ENCODE data around the gene GALNT11. TPM values are rescaled to one million over a fixed set of nuclear protein-coding genes. Genes with fewer than 3 reads are reported as not detected.

Gene GALNT11
- polyA plus RNA-seq, 1 donor, result 30.1 TPM

GRCh38 chr7:152117356-152117755, 91.9 kb downstream of the GALNT11 start:
- DNase-seq (ENCODE audit: low read depth), result no peak

- DNase-seq (ENCODE audit: low read depth), result no peak
Observed at GRCh38 chr7:152120210-152120609, 94.7 kb downstream of the GALNT11 start.

GRCh38 chr7:152120776-152121175, 95.3 kb downstream of the GALNT11 start:
- no peak for DNase-seq (ENCODE audit: low read depth)

- DNase-seq (ENCODE audit: low read depth), result no peak
Observed at GRCh38 chr7:152121432-152121831, 96.0 kb downstream of the GALNT11 start.

GRCh38 chr7:152122540-152122939, 97.1 kb downstream of the GALNT11 start:
- DNase-seq (ENCODE audit: low read depth), result no peak

GRCh38 chr7:152126741-152127140, 101.3 kb downstream of the GALNT11 start:
- no peak for DNase-seq (ENCODE audit: low read depth)

- no peak for DNase-seq (ENCODE audit: low read depth)
Observed at GRCh38 chr7:152127229-152127628, 101.8 kb downstream of the GALNT11 start.

- no peak for DNase-seq (ENCODE audit: low read depth)
Observed at GRCh38 chr7:152128252-152128651, 102.8 kb downstream of the GALNT11 start.

GRCh38 chr7:152128741-152129461, 103.4 kb downstream of the GALNT11 start:
- DNase-seq (ENCODE audit: low read depth), result no peak

- no peak for DNase-seq (ENCODE audit: low read depth)
Observed at GRCh38 chr7:152129682-152130081, 104.2 kb downstream of the GALNT11 start.

GRCh38 chr7:152130658-152131590, 105.5 kb downstream of the GALNT11 start:
- DNase-seq (ENCODE audit: low read depth), result no peak

- no peak for DNase-seq (ENCODE audit: low read depth)
Observed at GRCh38 chr7:152131981-152132494, 106.6 kb downstream of the GALNT11 start.

GRCh38 chr7:152132812-152133211, 107.3 kb downstream of the GALNT11 start:
- no peak for DNase-seq (ENCODE audit: low read depth)

- no peak for DNase-seq (ENCODE audit: low read depth)
Observed at GRCh38 chr7:152133804-152134203, 108.3 kb downstream of the GALNT11 start.

GRCh38 chr7:152136686-152137085, 111.2 kb downstream of the GALNT11 start:
- DNase-seq (ENCODE audit: low read depth), result no peak

- no peak for DNase-seq (ENCODE audit: low read depth)
Observed at GRCh38 chr7:152137476-152138025, 112.1 kb downstream of the GALNT11 start.

GRCh38 chr7:152140067-152140466, 114.6 kb downstream of the GALNT11 start:
- DNase-seq (ENCODE audit: low read depth), result no peak

- no peak for DNase-seq (ENCODE audit: low read depth)
Observed at GRCh38 chr7:152140560-152140959, 115.1 kb downstream of the GALNT11 start.

- no peak for DNase-seq (ENCODE audit: low read depth)
Observed at GRCh38 chr7:152142976-152143595, 117.6 kb downstream of the GALNT11 start.

GRCh38 chr7:152144557-152145245, 119.2 kb downstream of the GALNT11 start:
- DNase-seq (ENCODE audit: low read depth), result no peak

GRCh38 chr7:152145853-152146466, 120.5 kb downstream of the GALNT11 start:
- DNase-seq (ENCODE audit: low read depth), result no peak
